Amygdala (tissue), 56 donors: ENCODE measurements around the gene P2RY8.
A peak's percentile ranks its signal among the peaks of the same experiment; 100 is the strongest.
"Not testable (repeated sequence)": the region's sequence is repeated elsewhere in the genome, so short reads cannot be mapped to it uniquely, and the experiment has no call there.

ENCODE experiments used
- DNase-seq, 56 donors: peaks; one replicate each; lab custom pipeline; 2025; lab: John Stamatoyannopoulos, UW

The P2RY8 gene

GRCh38 chrX:1521459-1521956 lies 15.5 kb downstream of the P2RY8 start:
- no peak for DNase-seq

GRCh38 chrX:1520350-1520749 lies 16.6 kb downstream of the P2RY8 start:
- no peak for DNase-seq

DNA sequence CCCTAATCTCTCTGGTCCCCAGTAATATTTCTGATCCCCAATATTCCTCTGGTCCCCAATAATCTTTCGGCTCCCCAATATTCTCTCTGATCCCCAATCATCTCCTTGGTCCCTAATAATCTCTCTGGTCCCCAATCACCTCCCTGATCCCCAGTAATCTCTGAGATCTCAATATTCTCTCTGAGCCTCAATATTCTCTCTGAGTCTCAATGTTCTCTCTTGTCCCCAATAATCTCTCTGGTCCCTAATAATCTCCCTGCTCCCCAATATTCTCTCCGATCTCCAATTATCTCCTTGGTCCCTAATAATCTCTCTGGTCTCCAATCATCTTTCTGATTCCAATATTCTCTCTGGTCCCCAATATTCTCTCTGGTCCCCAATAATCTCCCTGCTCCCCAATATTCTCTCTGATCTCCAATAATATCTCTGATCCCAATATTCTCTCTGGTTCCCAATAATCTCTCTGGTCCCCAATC lies 17.9 kb downstream of the P2RY8 start:
- no peak for DNase-seq

DNA sequence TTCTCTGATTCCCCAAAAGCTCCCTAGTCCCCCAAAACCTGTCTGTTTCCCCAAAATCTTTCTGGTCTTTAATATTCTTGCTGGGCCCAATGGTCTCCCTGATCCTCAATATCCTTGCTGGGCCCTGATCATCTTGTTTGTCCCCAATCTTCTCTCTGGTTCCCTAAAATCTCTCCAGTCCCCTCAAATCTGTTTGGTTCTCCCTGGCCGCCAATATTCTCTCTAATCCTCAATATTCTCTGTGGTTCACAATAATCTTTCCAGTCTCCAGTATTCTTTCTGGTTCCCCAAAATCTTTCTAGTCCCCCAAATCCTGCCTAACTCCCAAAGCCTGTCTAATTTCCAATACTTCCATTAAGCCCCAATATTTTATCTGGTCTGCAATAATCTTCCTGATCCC lies 18.5 kb downstream of the P2RY8 start:
- no peak for DNase-seq

DNA sequence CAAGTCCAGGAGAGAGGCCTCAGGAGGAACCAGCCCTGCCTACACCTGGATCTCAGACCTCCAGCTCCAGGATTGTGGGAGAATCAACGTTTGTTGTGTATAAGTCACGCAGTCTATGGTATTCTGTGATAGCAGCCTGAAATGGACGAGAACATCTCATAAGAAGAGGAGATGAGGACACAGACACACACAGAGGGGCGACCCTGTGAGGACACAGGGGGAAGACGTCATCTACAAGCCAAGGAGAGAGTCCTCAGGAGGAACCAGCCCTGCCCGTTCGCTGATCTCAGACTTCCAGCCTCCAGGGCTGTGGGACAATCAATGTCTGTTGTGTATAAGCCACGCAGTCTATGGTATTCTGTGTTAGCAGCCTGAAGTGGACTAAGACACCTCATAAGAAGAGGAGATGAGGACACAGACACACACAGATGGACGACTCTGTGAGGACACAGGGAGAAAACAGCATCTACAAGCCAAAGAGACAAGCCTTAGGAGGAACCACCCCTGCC lies 20.3 kb downstream of the P2RY8 start:
- DNase-seq: no peak

- DNase-seq: no peak
Observed at GRCh38 chrX:1511829-1512228, 25.2 kb downstream of the P2RY8 start.

DNA sequence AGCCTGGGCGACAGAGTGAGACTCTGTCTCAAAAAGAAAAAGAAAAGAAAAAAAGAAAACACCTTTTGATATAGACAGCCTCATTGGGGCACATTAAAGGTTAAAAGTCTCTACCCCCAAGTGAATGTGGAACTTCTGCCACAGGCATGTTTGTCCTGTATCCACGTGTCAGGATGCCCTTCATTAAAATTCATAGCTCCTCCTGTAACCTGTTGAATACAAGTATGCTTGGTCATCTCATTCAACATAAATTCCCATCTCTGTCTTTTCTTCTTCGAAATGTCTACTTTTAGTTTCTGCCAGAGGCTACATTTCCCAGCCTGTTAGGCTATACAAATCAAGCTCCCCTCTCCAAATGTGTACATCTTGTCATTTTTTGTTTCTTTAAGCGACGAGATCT lies 25.8 kb downstream of the P2RY8 start:
- no peak for DNase-seq

GRCh38 chrX:1507511-1508463 lies 29.2 kb downstream of the P2RY8 start:
- DNase-seq: no peak

GRCh38 chrX:1506916-1507315 lies 30.1 kb downstream of the P2RY8 start:
- DNase-seq: no peak

- DNase-seq: no peak
Observed at GRCh38 chrX:1502853-1503252, 34.1 kb downstream of the P2RY8 start.

- no peak for DNase-seq
Observed at GRCh38 chrX:1502241-1502640, 34.7 kb downstream of the P2RY8 start.

GRCh38 chrX:1500701-1501624 lies 36.0 kb downstream of the P2RY8 start:
- no peak for DNase-seq

GRCh38 chrX:1496076-1496475 lies 40.9 kb downstream of the P2RY8 start:
- no peak for DNase-seq

GRCh38 chrX:1493877-1494510 lies 43.0 kb downstream of the P2RY8 start:
- peak in 1 of 56 donors; percentile 12 for DNase-seq

GRCh38 chrX:1493412-1493811 lies 43.6 kb downstream of the P2RY8 start:
- no peak for DNase-seq

- no peak for DNase-seq
Observed at GRCh38 chrX:1492421-1493012, 44.5 kb downstream of the P2RY8 start.

- no peak for DNase-seq
Observed at GRCh38 chrX:1491851-1492349, 45.1 kb downstream of the P2RY8 start.

DNA sequence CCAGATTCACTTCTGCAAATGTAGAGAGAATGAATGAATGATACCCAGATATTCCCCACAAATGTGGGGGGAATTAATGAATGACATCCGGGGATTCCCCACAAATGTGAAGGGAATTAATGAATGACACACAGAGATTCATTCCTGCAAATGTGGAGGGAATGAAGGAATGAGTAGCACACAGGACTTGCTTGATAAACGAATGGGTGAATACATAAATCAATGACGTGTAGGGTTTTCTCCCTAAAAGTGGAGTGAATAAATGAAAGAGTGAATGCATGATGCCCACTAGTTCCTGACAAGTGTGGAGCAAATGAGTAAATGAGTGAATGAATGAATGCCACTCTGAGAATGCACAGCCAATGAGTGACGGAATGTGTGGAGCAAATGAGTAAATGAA lies 45.7 kb downstream of the P2RY8 start:
- DNase-seq: not testable (repeated sequence)

DNA sequence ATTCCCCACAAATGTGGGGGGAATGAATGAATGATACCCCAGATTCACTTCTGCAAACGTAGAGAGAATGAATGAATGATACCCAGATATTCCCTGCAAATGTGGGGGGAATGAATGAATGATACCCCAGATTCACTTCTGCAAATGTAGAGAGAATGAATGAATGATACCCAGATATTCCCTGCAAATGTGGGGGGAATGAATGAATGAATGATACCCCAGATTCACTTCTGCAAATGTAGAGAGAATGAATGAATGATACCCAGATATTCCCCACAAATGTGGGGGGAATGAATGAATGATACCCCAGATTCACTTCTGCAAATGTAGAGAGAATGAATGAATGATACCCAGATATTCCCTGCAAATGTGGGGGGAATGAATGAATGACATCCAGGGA lies 46.3 kb downstream of the P2RY8 start:
- DNase-seq: not testable (repeated sequence)

DNA sequence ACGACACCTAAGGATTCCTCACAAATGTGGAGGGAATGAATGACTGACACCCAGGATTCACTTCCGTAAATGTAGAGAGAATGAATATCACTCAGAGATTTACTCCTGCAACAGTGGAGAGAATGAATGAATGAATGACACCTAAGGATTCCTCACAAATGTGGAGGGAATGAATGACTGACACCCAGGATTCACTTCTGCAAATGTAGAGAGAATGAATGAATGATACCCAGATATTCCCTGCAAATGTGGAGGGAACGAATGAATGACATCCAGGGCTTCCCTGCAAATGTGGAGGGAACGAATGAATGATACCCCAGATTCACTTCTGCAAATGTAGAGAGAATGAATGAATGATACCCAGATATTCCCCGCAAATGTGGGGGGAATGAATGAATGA lies 47.6 kb downstream of the P2RY8 start:
- DNase-seq: not testable (repeated sequence)
